ENCODE measurements around the gene STING1. TPM values are rescaled to one million over a fixed set of nuclear protein-coding genes. Genes with fewer than 3 reads are reported as not detected.
A peak's percentile ranks its signal among the peaks of the same experiment; 100 is the strongest.
"Not testable (repeated sequence)": the region's sequence is repeated elsewhere in the genome, so short reads cannot be mapped to it uniquely, and the experiment has no call there.

Gene STING1
- polyA plus RNA-seq (2011; rRNA removed) (110 and 194 TPM in 2 replicates), polyA minus RNA-seq (2011; rRNA and poly(A)+ RNA removed) (65.4 and 77.7 TPM in 2 replicates)

DNA sequence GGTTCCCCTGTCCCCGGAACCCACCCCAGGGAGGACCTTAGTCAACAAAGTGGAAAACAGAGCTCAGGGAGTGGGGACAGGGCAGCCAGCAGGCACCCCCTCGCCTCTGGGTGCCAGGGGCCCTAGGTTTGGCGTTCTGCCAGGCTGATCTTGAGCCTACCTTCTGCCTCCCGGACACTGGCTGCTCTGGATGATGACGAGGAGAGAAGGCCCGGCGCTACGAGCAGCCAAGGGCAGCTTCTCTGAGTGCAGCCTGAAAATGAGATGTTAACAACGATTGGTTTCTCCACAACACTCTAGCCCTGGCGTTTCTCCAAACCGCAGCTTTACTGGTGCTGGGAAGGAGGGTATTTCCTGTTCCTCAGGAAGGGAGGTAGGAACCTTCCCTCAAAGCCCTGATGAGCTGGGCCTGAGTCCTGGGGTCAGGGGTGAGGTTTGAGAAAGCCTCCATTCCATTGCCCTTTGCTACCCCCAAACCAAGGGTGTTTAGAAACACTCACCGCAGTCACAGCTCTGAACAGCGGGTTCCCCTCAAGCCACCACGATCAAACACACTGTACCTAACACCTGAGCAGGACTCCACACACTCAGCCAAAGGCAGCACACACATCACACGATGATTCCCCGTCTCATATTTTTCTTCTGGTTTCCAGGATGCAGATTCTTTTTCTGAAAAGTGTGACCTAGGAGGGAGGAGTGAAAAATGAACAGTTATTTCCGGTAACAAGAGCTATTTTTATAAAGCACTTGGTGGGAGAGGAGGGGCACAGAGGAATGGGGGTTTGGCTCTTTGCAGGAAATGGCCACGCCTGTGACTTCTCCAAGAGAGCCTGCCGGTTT, at the start of gene STING1:
STING1 (minus strand) TSS at position 709 of the 840 bp plus-strand sequence. CDS start 1,054 bp downstream, outside the sequence.
- DNase-seq (ENCODE audit: low read depth) = peak; percentile 84
- H3K36me3 ChIP-seq (ENCODE audit: control insufficient read depth, insufficient read depth, low read length) = peaks cover 13% of the 10 kb centered on the region
- POLR2A ChIA-PET = interaction anchor here (0.5 to 0.6 kb wide), 2 partner anchors 79 to 148 kb away, joined by 3 to 12 read pairs; partner anchors contain the start of gene UBE2D2
- H3K4me3 ChIP-seq (ENCODE audit: low read depth, low read length) = peak within 1 kb of the TSS; percentile 57
- TF ChIP-seq, protein P1, sequence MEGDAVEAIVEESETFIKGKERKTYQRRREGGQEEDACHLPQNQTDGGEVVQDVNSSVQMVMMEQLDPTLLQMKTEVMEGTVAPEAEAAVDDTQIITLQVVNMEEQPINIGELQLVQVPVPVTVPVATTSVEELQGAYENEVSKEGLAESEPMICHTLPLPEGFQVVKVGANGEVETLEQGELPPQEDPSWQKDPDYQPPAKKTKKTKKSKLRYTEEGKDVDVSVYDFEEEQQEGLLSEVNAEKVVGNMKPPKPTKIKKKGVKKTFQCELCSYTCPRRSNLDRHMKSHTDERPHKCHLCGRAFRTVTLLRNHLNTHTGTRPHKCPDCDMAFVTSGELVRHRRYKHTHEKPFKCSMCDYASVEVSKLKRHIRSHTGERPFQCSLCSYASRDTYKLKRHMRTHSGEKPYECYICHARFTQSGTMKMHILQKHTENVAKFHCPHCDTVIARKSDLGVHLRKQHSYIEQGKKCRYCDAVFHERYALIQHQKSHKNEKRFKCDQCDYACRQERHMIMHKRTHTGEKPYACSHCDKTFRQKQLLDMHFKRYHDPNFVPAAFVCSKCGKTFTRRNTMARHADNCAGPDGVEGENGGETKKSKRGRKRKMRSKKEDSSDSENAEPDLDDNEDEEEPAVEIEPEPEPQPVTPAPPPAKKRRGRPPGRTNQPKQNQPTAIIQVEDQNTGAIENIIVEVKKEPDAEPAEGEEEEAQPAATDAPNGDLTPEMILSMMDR (IDR thresholded peaks at IDR 0.05; ENCODE audit: insufficient read depth, low read depth, low read length) = no peak
- no peaks in the 10 kb centered on the region for H3K27me3 ChIP-seq (ENCODE audit: control insufficient read depth, insufficient read depth, low read length)
- CTCF ChIA-PET = interaction anchor here (1.0 to 2.6 kb wide), 5 partner anchors 13 to 59 kb away, joined by 3 to 13 read pairs (median 6); no protein-coding TSS in a partner anchor

DNA sequence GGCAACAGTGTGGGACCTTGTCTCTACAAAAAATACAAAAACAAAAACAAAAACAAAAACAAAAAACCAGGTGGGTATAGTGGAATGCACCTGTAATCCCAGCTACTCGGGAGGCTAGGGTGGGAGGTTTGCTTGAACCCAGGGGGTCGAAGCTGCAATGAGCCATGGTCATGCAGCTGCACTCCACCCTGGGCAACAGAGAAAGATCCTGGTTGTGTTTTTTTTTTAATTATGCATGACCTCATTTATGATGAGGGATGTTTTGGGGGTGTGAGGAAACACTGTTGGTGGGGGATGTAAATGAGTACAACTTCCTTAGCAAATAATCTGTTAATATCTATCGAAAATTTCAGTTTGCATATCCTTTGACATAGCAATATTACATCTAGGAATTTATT, 49.2 kb upstream of the STING1 start:
- Histone ChIP-seq H3K36me3 (ENCODE audit: control insufficient read depth, insufficient read depth, low read length) (no peaks in the 10 kb centered on the region), H3K4me3 (ENCODE audit: low read depth, low read length) (no peak overlapping the region), H3K27me3 (ENCODE audit: control insufficient read depth, insufficient read depth, low read length) (no peaks in the 10 kb centered on the region)
- ChIA-PET POLR2A (no interaction called here), CTCF (interaction anchor here (1.6 kb wide), 1 partner anchor 19 kb away, joined by 3 read pairs; no protein-coding TSS in a partner anchor)
- no peak for DNase-seq (ENCODE audit: low read depth)
- TF ChIP-seq, protein P1 (IDR thresholded peaks at IDR 0.05; ENCODE audit: insufficient read depth, low read depth, low read length) = no peak

DNA sequence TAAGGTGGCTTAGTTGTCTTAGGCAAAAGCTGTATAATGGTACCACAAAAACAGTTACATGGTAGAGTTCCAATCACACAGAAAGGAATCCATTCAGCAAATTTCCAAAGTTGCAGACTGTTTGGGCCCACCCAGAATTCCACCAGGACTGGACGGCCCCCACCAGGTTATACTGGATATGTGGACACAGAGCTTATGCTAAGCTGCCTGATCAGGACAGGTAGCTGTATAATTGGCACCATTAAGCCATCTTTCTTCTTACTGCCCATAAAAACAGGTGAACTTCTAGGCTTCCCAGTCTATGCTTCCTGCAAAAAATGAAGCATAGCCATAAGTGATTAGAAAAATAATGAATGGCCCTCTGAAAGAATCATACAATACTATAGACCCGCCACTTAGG, 47.5 kb upstream of the STING1 start:
- H3K36me3 ChIP-seq (ENCODE audit: control insufficient read depth, insufficient read depth, low read length); H3K27me3 ChIP-seq (ENCODE audit: control insufficient read depth, insufficient read depth, low read length); H3K4me3 ChIP-seq (ENCODE audit: low read depth, low read length); DNase-seq (ENCODE audit: low read depth); POLR2A ChIA-PET: not testable (repeated sequence)
- CTCF ChIA-PET = interaction anchor here (0.6 to 1.4 kb wide), 2 partner anchors 13 to 16 kb away, joined by 3 read pairs; no protein-coding TSS in a partner anchor

DNA sequence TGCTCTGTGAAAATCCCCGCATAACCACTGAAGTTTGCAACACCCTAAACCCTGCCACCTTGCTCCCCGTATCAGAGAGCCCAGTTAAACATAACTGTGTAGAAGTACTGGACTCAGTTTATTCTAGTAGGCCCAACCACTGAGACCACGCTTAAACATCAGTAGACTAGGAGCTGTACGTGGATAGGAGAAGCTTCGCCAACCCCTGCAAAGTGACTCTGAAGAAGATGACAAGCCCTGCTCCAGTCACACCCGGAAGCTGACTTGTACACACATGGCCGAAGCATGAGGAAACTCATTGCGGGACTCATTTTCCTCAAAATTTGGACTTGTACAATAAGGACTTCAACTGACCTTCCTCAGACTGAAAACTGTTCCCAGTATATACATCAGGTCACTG, 46.1 kb upstream of the STING1 start:
- POLR2A ChIA-PET; DNase-seq (ENCODE audit: low read depth); H3K4me3 ChIP-seq (ENCODE audit: low read depth, low read length); H3K36me3 ChIP-seq (ENCODE audit: control insufficient read depth, insufficient read depth, low read length); H3K27me3 ChIP-seq (ENCODE audit: control insufficient read depth, insufficient read depth, low read length): not testable (repeated sequence)
- CTCF ChIA-PET = interaction anchor here (1.1 to 1.4 kb wide), 3 partner anchors 9 to 237 kb away, joined by 4 to 5 read pairs (median 4); no protein-coding TSS in a partner anchor

GRCh38 chr5:139527896-139528467, 45.4 kb upstream of the STING1 start:
- H3K36me3 ChIP-seq (ENCODE audit: control insufficient read depth, insufficient read depth, low read length); H3K27me3 ChIP-seq (ENCODE audit: control insufficient read depth, insufficient read depth, low read length); DNase-seq (ENCODE audit: low read depth); POLR2A ChIA-PET; H3K4me3 ChIP-seq (ENCODE audit: low read depth, low read length): not testable (repeated sequence)
- CTCF ChIA-PET = interaction anchor here (1.3 to 1.4 kb wide), 2 partner anchors 11 to 238 kb away, joined by 4 read pairs; no protein-coding TSS in a partner anchor

- H3K4me3 ChIP-seq (ENCODE audit: low read depth, low read length); DNase-seq (ENCODE audit: low read depth); CTCF ChIA-PET; POLR2A ChIA-PET; H3K36me3 ChIP-seq (ENCODE audit: control insufficient read depth, insufficient read depth, low read length); H3K27me3 ChIP-seq (ENCODE audit: control insufficient read depth, insufficient read depth, low read length): not testable (repeated sequence)
These were observed 44.5 kb upstream of the STING1 start for GRCh38 chr5:139527090-139527470.

GRCh38 chr5:139526309-139527089, 43.9 kb upstream of the STING1 start:
- CTCF ChIA-PET; H3K36me3 ChIP-seq (ENCODE audit: control insufficient read depth, insufficient read depth, low read length); DNase-seq (ENCODE audit: low read depth); H3K4me3 ChIP-seq (ENCODE audit: low read depth, low read length); POLR2A ChIA-PET; H3K27me3 ChIP-seq (ENCODE audit: control insufficient read depth, insufficient read depth, low read length): not testable (repeated sequence)

DNA sequence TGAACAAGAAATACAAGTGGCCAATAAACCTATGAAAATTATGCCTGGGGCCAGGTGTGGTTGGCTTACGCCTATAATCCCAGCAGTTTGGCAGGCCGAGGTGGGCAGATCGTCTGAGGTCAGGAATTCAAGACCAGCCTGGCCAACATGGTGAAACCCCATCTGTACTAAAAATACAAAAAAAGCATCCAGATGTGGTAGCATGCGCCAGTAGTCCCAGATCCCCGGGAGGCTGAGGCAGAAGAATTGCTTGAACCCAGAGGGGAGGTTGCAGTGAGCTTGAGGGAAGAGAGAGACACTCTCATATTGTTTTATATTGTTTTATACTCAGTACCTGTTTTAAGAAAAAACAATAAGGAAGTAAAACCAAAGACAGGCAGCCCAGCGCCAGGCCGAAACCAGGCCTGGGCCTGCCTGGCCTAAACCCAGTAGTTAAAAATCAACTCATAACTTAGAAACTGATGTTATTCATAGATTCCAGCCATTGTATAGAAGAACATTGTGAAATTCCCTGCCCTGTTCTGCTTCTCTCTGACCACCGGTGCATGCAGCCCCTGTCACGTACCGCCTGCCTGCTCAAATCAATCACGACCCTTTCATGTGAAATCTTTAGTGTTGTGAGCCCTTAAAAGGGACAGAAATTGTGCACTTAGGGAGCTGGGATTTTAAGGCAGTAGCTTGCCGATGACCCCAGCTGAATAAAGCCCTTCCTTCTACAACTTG, 43.2 kb upstream of the STING1 start:
- H3K36me3 ChIP-seq (ENCODE audit: control insufficient read depth, insufficient read depth, low read length); H3K27me3 ChIP-seq (ENCODE audit: control insufficient read depth, insufficient read depth, low read length); H3K4me3 ChIP-seq (ENCODE audit: low read depth, low read length); POLR2A ChIA-PET; DNase-seq (ENCODE audit: low read depth): not testable (repeated sequence)
- CTCF ChIA-PET = interaction anchor here (3.6 kb wide), 1 partner anchor 12 kb away, joined by 15 read pairs; no protein-coding TSS in a partner anchor
